Fibroblast of skin of scalp (primary cell): ENCODE data around the gene INAFM2.

Source experiments
- DNase-seq: peaks from one replicate; pipeline ENCODE4 v3.0.0-alpha.2; 2013

Gene INAFM2

DNA sequence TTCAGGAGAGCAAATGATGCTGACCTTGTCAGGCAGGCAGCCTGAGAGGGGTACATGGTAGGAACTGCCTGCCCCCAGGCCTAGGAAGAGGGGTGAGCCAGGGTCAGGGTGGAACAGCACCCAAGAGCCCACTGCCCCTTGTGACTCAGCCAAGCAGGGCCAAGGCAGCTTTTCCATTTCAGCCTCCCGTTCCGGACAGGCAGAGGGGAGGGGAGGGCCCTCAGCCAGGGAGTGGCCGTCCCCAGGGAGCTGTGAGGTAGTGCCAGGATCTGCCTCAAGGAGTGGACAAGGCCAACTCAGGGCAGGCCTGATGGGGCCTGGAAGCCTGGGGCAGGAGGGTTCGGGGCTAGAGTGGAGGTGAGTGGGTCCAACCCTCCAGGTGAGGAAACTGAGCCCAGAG, 35.5 kb upstream of the INAFM2 start:
- no peak for DNase-seq

DNA sequence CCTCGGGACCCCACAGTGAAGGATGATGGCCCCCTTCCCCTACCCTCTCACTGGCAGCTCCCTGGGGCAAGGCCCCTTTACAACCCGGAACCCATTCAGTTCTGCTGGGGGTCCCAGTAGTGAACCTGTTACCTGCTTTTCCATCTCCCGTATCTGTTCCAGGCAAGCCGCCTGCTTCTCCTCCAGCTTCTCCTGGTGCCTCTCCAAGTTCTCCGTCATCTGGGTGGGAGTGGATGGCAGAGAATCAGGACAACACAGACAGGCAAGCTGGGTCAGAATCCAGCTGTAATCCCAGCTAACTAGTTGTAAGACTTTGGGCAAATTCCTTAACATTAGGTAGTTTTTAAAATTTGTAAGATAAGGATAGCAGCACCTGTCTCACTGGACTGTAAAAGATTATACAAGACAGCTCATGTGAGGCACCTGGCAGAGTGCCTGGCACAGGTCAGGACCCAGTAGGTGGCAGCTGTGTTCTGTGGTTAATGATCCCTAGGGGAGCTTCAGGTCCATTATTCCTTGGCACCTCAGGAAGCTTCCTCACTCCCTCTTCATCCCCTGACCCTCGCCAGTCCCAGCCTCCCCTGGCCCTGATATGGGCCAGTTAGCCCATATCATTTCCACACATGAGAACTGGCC, 34.2 kb upstream of the INAFM2 start:
- no peak for DNase-seq

GRCh38 chr15:40290545-40290917, 33.0 kb upstream of the INAFM2 start:
- DNase-seq: no peak

GRCh38 chr15:40290918-40291574, 32.4 kb upstream of the INAFM2 start:
- peak; percentile 60 for DNase-seq

DNA sequence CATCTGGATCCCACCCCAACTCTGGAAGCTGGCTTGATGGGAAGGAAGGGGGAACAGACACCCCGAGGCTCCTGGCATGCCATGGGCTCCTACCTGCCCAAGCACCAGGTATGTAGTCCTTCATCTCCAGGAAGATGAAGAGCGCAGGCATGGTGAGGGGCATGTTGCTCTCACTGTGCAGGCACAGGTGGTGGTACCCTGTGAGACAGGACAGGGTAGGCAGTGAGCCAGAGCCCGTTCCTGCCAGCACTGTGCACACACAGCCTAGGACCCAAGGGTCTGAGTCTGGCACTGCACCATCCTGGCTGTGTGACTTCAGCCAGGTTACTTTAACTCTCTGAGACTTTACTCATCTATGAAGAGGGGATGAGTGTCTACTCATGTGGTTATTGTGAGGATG, 31.2 kb upstream of the INAFM2 start:
- DNase-seq: no peak

DNA sequence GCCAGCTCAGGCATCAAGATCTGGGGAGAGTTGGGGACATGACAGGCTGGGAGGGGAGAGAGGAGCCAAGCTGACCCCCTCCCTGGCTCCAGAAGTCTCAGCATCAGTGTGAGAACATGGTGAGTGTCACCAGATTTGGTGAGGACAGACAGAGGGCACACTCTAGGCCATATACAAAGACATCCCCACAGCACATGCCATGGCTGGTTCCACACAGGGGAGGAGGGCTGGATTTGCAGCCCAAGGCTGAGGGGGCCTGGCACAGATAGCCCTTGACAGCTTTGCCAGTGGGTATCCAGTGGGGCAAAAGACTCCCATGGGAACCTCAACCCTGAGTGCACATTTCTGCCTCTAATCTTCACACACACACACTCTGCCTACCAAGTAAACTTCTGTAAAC, 30.5 kb upstream of the INAFM2 start:
- no peak for DNase-seq

- DNase-seq: no peak
These were observed 29.3 kb upstream of the INAFM2 start for GRCh38 chr15:40293905-40294895.

- DNase-seq: no peak
These were observed 28.2 kb upstream of the INAFM2 start for GRCh38 chr15:40295297-40295696.

GRCh38 chr15:40295877-40296560, 27.5 kb upstream of the INAFM2 start:
- DNase-seq: no peak

GRCh38 chr15:40296561-40297230, 26.8 kb upstream of the INAFM2 start:
- no peak for DNase-seq

DNA sequence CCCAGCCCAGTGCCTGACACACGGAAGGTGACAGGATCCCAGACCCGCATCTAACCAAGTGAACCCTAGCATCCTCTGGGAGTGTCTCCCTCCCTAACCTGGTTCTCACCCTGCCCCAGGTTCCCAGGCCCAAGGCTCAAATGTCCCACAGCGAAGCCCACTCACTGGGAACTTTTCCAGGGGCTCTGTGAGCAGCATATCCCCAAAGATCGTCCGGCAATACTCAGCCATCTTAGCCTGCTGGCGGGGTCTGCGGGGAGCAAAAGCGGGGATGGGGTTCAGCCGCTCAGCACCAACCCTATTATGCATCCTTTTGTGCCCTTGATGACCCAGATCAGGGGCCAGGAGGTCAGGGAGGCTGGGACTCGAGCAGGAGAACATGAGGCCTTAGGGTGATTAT, 26.1 kb upstream of the INAFM2 start:
- no peak for DNase-seq

DNA sequence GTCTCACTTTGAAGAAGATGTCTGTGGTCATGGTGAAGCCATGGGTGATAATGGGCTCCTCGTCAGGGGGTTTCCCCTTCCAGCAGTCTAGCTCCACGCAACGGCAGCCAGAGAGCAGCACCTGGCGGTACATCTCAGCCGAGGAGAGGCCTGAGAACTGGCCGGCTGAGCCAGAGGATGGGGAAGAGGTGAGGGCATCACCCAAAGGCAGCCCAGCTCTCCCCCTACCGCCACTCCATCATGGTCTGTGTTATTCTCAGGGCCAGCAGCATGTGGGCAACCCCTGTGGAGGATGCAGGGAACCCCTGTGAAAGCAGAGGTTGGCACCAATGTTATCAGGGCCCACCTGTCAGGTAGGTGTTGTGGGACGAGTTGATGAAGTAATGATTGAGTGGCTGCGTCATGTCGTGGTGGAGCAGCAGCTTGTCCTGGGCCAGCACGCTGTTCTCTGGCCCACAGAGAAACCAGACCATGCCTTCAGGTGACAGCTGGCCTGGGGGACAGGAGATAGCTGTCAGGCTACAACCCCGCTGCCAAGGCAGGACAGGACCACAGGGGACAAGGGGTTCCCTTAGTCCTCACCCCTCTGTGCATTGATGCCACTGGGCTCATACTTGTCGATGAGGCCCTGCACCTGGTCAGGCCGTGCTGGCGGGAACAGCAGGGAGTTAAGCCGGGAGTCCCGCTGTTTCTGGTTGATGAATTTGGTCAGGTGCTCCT, 25.1 kb upstream of the INAFM2 start:
- DNase-seq: no peak

GRCh38 chr15:40300367-40300766, 23.1 kb upstream of the INAFM2 start:
- DNase-seq: no peak

DNA sequence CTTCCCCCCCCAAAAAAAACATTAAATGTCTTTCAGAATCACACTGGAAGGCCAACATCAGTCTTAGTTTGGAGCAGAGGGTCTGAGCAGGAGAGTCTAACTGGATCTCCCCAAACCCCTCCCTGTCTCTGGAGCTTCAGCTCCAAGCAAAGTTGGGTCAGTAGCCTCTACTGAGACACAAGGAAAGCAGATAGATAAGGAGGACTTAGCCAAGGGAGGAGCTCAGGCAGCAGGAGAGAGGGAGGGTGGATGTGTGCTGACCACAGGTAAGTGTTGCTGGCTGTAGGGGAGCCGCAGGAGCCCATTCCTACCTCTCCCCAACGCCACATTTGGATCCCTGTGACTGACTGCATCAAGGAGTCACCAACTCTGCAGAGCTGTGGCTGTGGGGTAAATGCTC, 22.7 kb upstream of the INAFM2 start:
- DNase-seq: no peak

DNA sequence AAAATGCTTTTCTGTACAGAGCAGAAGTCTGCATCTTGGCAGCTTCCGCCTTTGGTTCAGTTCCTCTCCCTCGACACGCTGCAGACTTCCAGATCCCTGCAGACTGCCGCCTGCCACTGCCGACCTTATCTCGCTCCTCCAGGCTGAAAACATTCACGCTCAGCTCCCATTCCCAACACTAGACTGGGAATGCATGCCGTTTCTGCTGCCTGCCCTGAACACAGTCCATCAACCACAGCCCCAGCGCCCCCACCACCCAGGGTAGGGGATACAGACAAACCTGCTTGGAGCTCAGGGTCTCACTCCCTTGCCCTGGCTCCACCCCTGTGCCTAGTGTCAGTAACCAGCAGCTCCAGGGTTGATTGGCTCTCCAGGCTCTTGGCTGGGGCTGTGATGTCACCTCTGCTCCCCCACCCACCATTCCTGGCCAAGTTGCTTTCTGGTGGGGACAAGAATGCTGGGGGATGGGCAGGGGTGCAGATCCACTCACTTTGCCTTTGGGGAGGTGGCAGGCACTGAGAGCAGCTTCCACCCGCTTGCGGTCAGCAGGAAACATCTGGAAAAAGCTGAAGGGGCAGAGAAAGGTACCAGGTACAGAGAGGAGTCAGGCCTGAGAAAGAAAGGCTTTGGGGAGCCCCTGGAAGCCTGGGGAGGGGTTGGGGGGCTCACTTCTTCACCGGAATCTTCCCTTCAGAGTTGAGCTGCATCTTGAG, 21.9 kb upstream of the INAFM2 start:
- DNase-seq: no peak

GRCh38 chr15:40302288-40302886, 21.1 kb upstream of the INAFM2 start:
- no peak for DNase-seq

- no peak for DNase-seq
These were observed 20.5 kb upstream of the INAFM2 start for GRCh38 chr15:40302981-40303380.

DNA sequence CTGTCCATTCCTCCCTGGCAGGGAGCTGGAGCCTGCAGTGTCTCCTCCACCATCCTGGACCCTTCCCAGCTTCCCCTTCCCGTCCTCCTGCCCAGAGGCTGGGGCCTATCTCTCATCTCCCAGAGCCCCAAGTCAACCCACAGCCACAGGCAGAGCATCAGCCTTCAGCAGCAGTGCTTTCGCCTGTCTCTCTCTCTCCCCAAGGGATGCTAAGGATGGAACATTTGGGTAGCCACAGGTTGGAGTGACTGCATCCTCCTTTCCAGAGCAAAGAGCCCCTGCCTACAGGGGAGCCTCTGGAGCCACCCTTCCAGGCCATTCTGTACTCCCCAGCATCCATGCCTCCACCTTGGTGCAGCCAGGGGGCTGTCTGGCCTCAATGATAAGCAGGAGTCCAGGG, 19.9 kb upstream of the INAFM2 start:
- no peak for DNase-seq

GRCh38 chr15:40305281-40305680, 18.2 kb upstream of the INAFM2 start:
- DNase-seq: no peak

GRCh38 chr15:40306371-40306770, 17.1 kb upstream of the INAFM2 start:
- DNase-seq: no peak

GRCh38 chr15:40306908-40307307, 16.6 kb upstream of the INAFM2 start:
- DNase-seq: no peak
